Thyroid gland (tissue), 4 donors: ENCODE measurements around the gene GH2.

Source experiments
- CTCF ChIP-seq, 6 experiments: fragments of 200-600 bp in 3 of 6; fragments of 450-650 bp in 3 of 6; sonication (generic) in 3 of 6; IDR thresholded peaks; one replicate each; pipeline ENCODE4 v1.5.1; 2016 to 2019; ENCODE audit warnings: antibody characterized with exemption in 6 of 6, mild to moderate bottlenecking in 2 of 6, inconsistent platforms in 1 of 6, moderate library complexity in 1 of 6
- POLR2A ChIP-seq, 2 donors: fragments of 450-650 bp; IDR thresholded peaks; one replicate each; pipeline ENCODE4 v1.6.1; 2017; ENCODE audit warnings: antibody characterized with exemption in 2 of 2, mild to moderate bottlenecking in 2 of 2, moderate library complexity in 1 of 2

GRCh38 chr17:63847525-63848249 is 34.1 kb downstream of the GH2 start:
- no peak for TF ChIP-seq POLR2A (IDR thresholded peaks at IDR 0.05)
- no peak for TF ChIP-seq CTCF (IDR thresholded peaks at IDR 0.05)
